Activated gamma-delta T cell treated with anti-CD3 and anti-CD28 coated beads, Interleukin-2, amount 50 U/mL, for 16 hours (primary cell): ENCODE measurements around the gene GPR31.

ENCODE experiments used
- DNase-seq: peaks from one replicate; pipeline ENCODE4 v3.0.0-alpha.2; 2020; ENCODE audit warnings: low read depth

GPR31 gene

GRCh38 chr6:167165858-167166471 lies 8.2 kb upstream of the GPR31 start:
- no peak for DNase-seq

- DNase-seq = no peak
Measured at GRCh38 chr6:167164261-167164660, 6.5 kb upstream of the GPR31 start.

- DNase-seq = no peak
Measured at GRCh38 chr6:167163476-167164011, 5.8 kb upstream of the GPR31 start.

- no peak for DNase-seq
Measured at GRCh38 chr6:167162591-167162990, 4.8 kb upstream of the GPR31 start.

GRCh38 chr6:167161851-167162467 lies 4.2 kb upstream of the GPR31 start:
- DNase-seq = no peak

GRCh38 chr6:167157414-167157813 lies 366 bp downstream of the GPR31 start:
- DNase-seq = no peak

GRCh38 chr6:167154895-167155294 lies 2.9 kb downstream of the GPR31 start:
- no peak for DNase-seq

- DNase-seq = no peak
Measured at GRCh38 chr6:167154291-167154690, 3.5 kb downstream of the GPR31 start.

- no peak for DNase-seq
Measured at GRCh38 chr6:167153521-167153959, 4.2 kb downstream of the GPR31 start.

GRCh38 chr6:167152862-167153261 lies 4.9 kb downstream of the GPR31 start:
- DNase-seq = no peak

- no peak for DNase-seq
Measured at GRCh38 chr6:167151648-167152047, 6.1 kb downstream of the GPR31 start.

- DNase-seq = no peak
Measured at GRCh38 chr6:167150941-167151549, 6.7 kb downstream of the GPR31 start.

GRCh38 chr6:167148997-167149396 lies 8.8 kb downstream of the GPR31 start:
- no peak for DNase-seq

GRCh38 chr6:167148021-167148420 lies 9.8 kb downstream of the GPR31 start:
- no peak for DNase-seq

- DNase-seq = no peak
Measured at GRCh38 chr6:167146977-167147376, 10.8 kb downstream of the GPR31 start.

- DNase-seq = no peak
Measured at GRCh38 chr6:167146135-167146534, 11.6 kb downstream of the GPR31 start.

GRCh38 chr6:167145461-167145860 lies 12.3 kb downstream of the GPR31 start:
- DNase-seq = no peak

- no peak for DNase-seq
Measured at GRCh38 chr6:167143041-167143440, 14.7 kb downstream of the GPR31 start.

- DNase-seq = no peak
Measured at GRCh38 chr6:167142433-167142761, 15.4 kb downstream of the GPR31 start.

- DNase-seq = no peak
Measured at GRCh38 chr6:167141667-167142432, 15.9 kb downstream of the GPR31 start.

GRCh38 chr6:167140589-167141474 lies 16.9 kb downstream of the GPR31 start:
- DNase-seq = no peak

- no peak for DNase-seq
Measured at GRCh38 chr6:167139761-167140160, 18.0 kb downstream of the GPR31 start.
